ENCODE data around the gene USP48.

USP48 gene

GRCh38 chr1:21742578-21742977 is 40.4 kb downstream of the USP48 start:
- no peak for DNase-seq (ENCODE audit: low read depth)

- DNase-seq (ENCODE audit: low read depth), result no peak
Observed at GRCh38 chr1:21741206-21741605, 41.7 kb downstream of the USP48 start.

- DNase-seq (ENCODE audit: low read depth), result no peak
Observed at GRCh38 chr1:21736876-21737275, 46.1 kb downstream of the USP48 start.

- no peak for DNase-seq (ENCODE audit: low read depth)
Observed at GRCh38 chr1:21736011-21736410, 46.9 kb downstream of the USP48 start.

- no peak for DNase-seq (ENCODE audit: low read depth)
Observed at GRCh38 chr1:21734526-21734925, 48.4 kb downstream of the USP48 start.

- no peak for DNase-seq (ENCODE audit: low read depth)
Observed at GRCh38 chr1:21732664-21733063, 50.3 kb downstream of the USP48 start.

- DNase-seq (ENCODE audit: low read depth), result no peak
Observed at GRCh38 chr1:21725748-21726392, 57.1 kb downstream of the USP48 start.

GRCh38 chr1:21724570-21724969 is 58.4 kb downstream of the USP48 start:
- no peak for DNase-seq (ENCODE audit: low read depth)

- DNase-seq (ENCODE audit: low read depth), result no peak
Observed at GRCh38 chr1:21724098-21724497, 58.9 kb downstream of the USP48 start.

GRCh38 chr1:21721295-21721985 is 61.5 kb downstream of the USP48 start:
- DNase-seq (ENCODE audit: low read depth), result no peak

GRCh38 chr1:21716169-21716568 is 66.8 kb downstream of the USP48 start:
- no peak for DNase-seq (ENCODE audit: low read depth)

GRCh38 chr1:21707891-21708290 is 75.1 kb downstream of the USP48 start:
- no peak for DNase-seq (ENCODE audit: low read depth)

GRCh38 chr1:21707086-21707840 is 75.7 kb downstream of the USP48 start:
- no peak for DNase-seq (ENCODE audit: low read depth)

GRCh38 chr1:21706151-21706835 is 76.7 kb downstream of the USP48 start:
- no peak for DNase-seq (ENCODE audit: low read depth)

- no peak for DNase-seq (ENCODE audit: low read depth)
Observed at GRCh38 chr1:21705303-21705980, 77.5 kb downstream of the USP48 start.

- DNase-seq (ENCODE audit: low read depth), result no peak
Observed at GRCh38 chr1:21704145-21704544, 78.8 kb downstream of the USP48 start.

- DNase-seq (ENCODE audit: low read depth), result no peak
Observed at GRCh38 chr1:21703318-21703963, 79.5 kb downstream of the USP48 start.

GRCh38 chr1:21702780-21703179 is 80.2 kb downstream of the USP48 start:
- DNase-seq (ENCODE audit: low read depth), result no peak

GRCh38 chr1:21701401-21701800 is 81.5 kb downstream of the USP48 start:
- no peak for DNase-seq (ENCODE audit: low read depth)

GRCh38 chr1:21700094-21700493 is 82.9 kb downstream of the USP48 start:
- no peak for DNase-seq (ENCODE audit: low read depth)

- no peak for DNase-seq (ENCODE audit: low read depth)
Observed at GRCh38 chr1:21696931-21697330, 86.0 kb downstream of the USP48 start.

GRCh38 chr1:21693732-21694131 is 89.2 kb downstream of the USP48 start:
- no peak for DNase-seq (ENCODE audit: low read depth)

All from activated T-cell treated with anti-CD3 and anti-CD28 coated beads for 24 hours (primary cell).